Right lobe of liver (tissue), 6 donors: ENCODE results near the gene C17orf107. TPM values are rescaled to one million over a fixed set of nuclear protein-coding genes. Genes with fewer than 3 reads are reported as not detected.
"Not testable (repeated sequence)": the region's sequence is repeated elsewhere in the genome, so short reads cannot be mapped to it uniquely, and the experiment has no call there.

Experiments used
- ATAC-seq, 4 donors: fragments of 200-7000 bp; cut with Tn5 transposase; one replicate each; pipeline ENCODE4 v1.9.1; 2020; ENCODE audit warnings: mild to moderate bottlenecking in 4 of 4, moderate library complexity in 4 of 4
- DNase-seq, 3 donors: peaks; one replicate each; pipeline ENCODE4 v3.0.0-alpha.2; 2020
- H3K27ac ChIP-seq, 3 donors: fragments of 200-600 bp; one replicate each; pipeline ENCODE4 v1.8.0; 2022
- H3K27me3 ChIP-seq, 2 donors: fragments of 200-600 bp; one replicate each; pipeline ENCODE4 v1.8.0; 2022
- H3K36me3 ChIP-seq, 4 donors: fragments of 200-600 bp; sonication (generic) in 1 of 4; one replicate each; pipeline versions ENCODE4 v1.5.1 to v1.8.0; 2017 to 2022; ENCODE audit warnings: control low read depth in 1 of 4
- H3K4me1 ChIP-seq, 4 donors: fragments of 200-600 bp; sonication (generic) in 1 of 4; one replicate each; pipeline versions ENCODE4 v1.5.1 to v1.8.0; 2017 to 2022; ENCODE audit warnings: control low read depth in 1 of 4
- H3K4me3 ChIP-seq, 3 donors: fragments of 200-600 bp; one replicate each; pipeline ENCODE4 v1.8.0; 2022
- H3K9me3 ChIP-seq, 4 donors: fragments of 200-600 bp; sonication (generic) in 1 of 4; one replicate each; pipeline versions ENCODE4 v1.5.1 to v1.8.0; 2017 to 2022; ENCODE audit warnings: control low read depth in 1 of 4
- POLR2A ChIP-seq: fragments of 450-650 bp; IDR thresholded peaks from one replicate; pipeline ENCODE4 v1.6.1; 2017; ENCODE audit warnings: antibody characterized with exemption, mild to moderate bottlenecking
- WGBS: methylation state at CpG from one replicate; pipeline ENCODE4 v1.1.6; 2018; ENCODE audit warnings: low coverage, low lambda C conversion rate; ENCODE audit not compliant: insufficient coverage; ENCODE audit errors: missing lambda C conversion rate; 5-methylcytosine and 5-hydroxymethylcytosine counted together
- intact Hi-C, 2 donors: fragments of 100-400 bp; cut with DNase I; formaldehyde crosslinking; loops; one replicate each; pipeline versions ENCODE4 v1.11.2 to v1.14.1; 2022
- total RNA-seq, 6 experiments: library from RNA; depleted of rRNA in 2 of 6; stranded (reverse); fragments of >200 nt in 2 of 6; fragmentation: NEBNext Ultra II Directional in 3 of 6; extraction: Animal tissue kit (Norgen Biotek cat#: 25700) in 3 of 6; gene quantifications; one replicate each; pipeline versions ENCODE4 v1.1.0 to v1.2.4, GENCODE V29; 2016 to 2023
- TF ChIP-seq, protein P1 (sequence below), 4 donors: fragments of 200-600 bp in 3 of 4; fragments of 450-650 bp in 1 of 4; IDR thresholded peaks; one replicate each; pipeline versions ENCODE4 v1.5.1 to v1.8.0; 2016 to 2022; ENCODE audit warnings: antibody characterized with exemption in 4 of 4, mild to moderate bottlenecking in 2 of 4
- donor health status: DM: no; HTN: yes; CAD: no.
- donor health status: DM: no; HTN: no; CAD: no.
- donor health status: DM: no; HTN: no; CAD: no.
- donor health status: DM: no; HTN: yes; CAD: no.
- donor health status: DM: no; HTN: yes; CAD: no.

The C17orf107 gene
- total RNA-seq, 6 experiments from 2014 or later: 1.6 to 4.0 (median 3.2) TPM

DNA sequence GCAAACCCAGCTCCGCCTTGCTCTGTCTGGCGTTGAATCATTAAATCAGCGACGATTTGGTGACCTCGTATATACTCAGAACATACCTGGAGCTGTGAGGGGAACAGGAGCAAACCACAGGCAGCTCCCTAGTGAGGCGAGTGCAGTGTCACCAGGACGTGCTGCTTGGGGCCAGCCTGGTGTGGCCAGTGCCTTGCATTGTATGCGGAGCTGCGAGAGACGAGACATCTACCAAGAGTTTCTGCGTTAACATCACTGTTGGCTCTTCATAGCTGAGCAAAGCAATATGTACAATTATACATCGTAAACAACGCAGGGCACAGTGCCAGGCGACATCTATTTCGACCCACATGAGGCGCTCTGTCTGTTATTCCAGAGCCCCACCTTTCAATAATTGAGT is 38.3 kb upstream of the C17orf107 start:
- TF ChIP-seq POLR2A: no peak
- TF ChIP-seq, protein P1, sequence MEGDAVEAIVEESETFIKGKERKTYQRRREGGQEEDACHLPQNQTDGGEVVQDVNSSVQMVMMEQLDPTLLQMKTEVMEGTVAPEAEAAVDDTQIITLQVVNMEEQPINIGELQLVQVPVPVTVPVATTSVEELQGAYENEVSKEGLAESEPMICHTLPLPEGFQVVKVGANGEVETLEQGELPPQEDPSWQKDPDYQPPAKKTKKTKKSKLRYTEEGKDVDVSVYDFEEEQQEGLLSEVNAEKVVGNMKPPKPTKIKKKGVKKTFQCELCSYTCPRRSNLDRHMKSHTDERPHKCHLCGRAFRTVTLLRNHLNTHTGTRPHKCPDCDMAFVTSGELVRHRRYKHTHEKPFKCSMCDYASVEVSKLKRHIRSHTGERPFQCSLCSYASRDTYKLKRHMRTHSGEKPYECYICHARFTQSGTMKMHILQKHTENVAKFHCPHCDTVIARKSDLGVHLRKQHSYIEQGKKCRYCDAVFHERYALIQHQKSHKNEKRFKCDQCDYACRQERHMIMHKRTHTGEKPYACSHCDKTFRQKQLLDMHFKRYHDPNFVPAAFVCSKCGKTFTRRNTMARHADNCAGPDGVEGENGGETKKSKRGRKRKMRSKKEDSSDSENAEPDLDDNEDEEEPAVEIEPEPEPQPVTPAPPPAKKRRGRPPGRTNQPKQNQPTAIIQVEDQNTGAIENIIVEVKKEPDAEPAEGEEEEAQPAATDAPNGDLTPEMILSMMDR (IDR thresholded peaks at IDR 0.05): no peak
- ATAC-seq (no peak), DNase-seq (no peak)
- no peaks in the 10 kb centered on the region for H3K4me1 ChIP-seq
- H3K27me3 ChIP-seq: no peaks in the 10 kb centered on the region
- H3K4me3 ChIP-seq: no peak overlapping the region
- no peaks in the 10 kb centered on the region for H3K9me3 ChIP-seq
- WGBS: 90% methylated on average over 6 of the region's 16 CpGs
- no peak overlapping the region for H3K27ac ChIP-seq
- H3K36me3 ChIP-seq: no peaks in the 10 kb centered on the region
- intact Hi-C loops: no loop called here

DNA sequence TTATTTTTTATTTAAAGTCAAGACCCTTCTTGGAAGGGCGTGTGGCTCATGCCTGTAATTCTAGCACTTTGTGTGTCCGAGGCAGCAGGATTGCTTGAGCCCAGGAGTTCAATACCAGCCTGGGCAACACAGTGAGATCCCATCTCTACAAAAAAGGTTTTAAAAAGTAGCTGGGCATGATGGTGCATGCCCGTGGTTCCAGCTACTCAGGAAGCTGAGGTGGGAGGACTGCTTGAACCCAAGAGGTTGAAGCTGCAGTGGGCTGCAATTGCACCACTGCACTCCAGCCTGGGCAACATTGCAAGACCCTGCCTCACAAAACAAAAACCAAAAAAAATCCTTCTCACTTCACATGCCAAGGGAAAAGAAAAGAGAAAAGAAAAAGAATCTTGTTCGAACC is 36.6 kb upstream of the C17orf107 start:
- no peaks in the 10 kb centered on the region for H3K9me3 ChIP-seq
- TF ChIP-seq, protein P1 (IDR thresholded peaks at IDR 0.05): no peak
- no peak for TF ChIP-seq POLR2A
- intact Hi-C loops: no loop called here
- ATAC-seq (no peak), DNase-seq (no peak)
- no peak overlapping the region for H3K4me3 ChIP-seq
- H3K36me3 ChIP-seq: no peaks in the 10 kb centered on the region
- H3K27ac ChIP-seq: no peak overlapping the region
- no peaks in the 10 kb centered on the region for H3K4me1 ChIP-seq
- no peaks in the 10 kb centered on the region for H3K27me3 ChIP-seq
- 92% methylated on average over 3 of the region's 4 CpGs for WGBS

DNA sequence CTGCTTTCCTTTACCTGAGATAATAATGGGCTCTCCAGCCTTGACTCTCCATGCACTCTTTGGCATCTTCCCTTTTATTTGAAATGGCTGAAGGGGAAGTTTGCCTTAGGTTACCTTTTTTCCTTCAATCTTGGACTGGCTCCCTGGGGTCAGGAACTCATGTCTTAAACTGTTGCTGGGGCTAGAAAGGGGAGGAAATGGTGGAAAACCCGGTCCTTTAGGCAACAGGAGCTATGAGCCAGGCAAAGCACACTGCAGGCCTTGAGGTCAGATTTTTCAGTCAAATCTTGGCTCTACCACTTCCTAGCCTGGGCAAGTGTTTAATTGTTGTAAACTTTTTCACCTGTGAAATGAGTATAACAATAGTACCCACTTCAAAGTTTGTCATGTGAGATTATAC is 36.0 kb upstream of the C17orf107 start:
- Histone ChIP-seq H3K9me3 (no peaks in the 10 kb centered on the region), H3K27me3 (no peaks in the 10 kb centered on the region), H3K36me3 (no peaks in the 10 kb centered on the region), H3K4me3 (no peak overlapping the region), H3K27ac (no peak overlapping the region), H3K4me1 (no peaks in the 10 kb centered on the region)
- intact Hi-C loops: no loop called here
- no peak for ATAC-seq
- no peak for DNase-seq
- TF ChIP-seq, protein P1 (IDR thresholded peaks at IDR 0.05): no peak
- no peak for TF ChIP-seq POLR2A
- WGBS: 77% methylated on average over 1 of the region's 1 CpG

DNA sequence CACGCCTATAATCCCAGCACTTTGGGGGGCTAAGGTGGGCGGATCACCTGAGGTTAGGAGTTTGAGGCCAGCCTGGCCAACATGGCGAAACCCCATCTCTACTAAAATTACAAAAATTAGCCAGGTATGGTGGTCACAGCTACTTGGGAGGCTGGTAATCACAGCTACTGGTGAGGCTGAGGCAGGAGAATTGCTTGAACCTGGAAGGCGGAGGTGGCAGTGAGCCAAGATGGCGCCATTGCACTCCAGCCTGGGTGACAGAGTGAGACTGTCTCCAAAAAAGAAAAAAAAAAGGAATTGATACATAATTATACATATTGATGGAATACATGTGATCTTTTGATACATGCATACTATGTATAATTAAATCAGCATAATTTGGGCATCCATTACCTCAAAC is 31.8 kb upstream of the C17orf107 start:
- intact Hi-C loops, DNase-seq, ATAC-seq, H3K27me3 ChIP-seq, H3K4me3 ChIP-seq, H3K27ac ChIP-seq, H3K4me1 ChIP-seq, H3K9me3 ChIP-seq, H3K36me3 ChIP-seq: not testable (repeated sequence)
- 71% methylated on average over 5 of the region's 5 CpGs for WGBS

DNA sequence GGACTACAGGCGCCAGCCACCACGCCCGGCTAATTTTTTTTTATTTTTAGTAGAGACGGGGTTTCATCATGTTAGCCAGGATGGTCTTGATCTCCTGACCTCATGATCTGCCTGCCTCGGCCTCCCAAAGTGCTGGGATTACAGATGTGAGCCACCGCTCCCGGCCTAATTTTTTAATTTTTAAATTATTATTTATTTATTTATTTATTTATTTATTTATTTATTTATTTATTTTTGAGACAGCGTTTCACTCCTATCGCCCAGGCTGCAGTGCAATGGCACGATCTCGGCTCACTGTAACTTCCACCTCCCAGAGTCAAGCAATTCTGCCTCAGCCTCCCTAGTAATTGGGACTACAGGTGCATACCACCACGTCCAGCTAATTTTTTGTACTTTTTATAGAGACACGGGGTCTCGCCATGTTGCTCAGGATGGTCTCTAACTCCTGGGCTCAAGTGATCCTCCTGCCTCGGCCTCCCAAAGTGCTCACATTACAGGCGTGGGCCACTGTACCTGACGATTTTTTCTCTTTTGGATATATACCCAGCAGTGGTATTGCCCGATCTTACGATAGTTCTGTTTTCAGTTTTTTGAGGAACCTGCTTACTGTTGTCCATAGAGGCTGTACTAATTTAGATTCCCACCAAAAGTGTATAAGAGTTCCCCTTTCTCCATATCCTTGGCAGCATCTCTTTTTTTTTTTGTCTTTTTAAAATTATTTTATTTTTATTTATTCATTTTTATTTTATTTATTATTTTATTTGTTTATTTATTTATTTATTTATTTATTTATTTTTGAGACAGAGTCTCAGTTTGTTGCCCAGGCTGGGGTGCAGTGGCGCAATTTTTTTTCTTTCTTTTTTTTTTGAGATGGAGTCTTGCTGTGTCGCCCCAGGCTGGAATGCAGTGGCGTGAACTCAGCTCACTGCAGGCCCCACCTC is 30.0 kb upstream of the C17orf107 start:
- WGBS: 91% methylated on average over 20 of the region's 22 CpGs

More for the DNA sequence above, 30.0 kb upstream of the C17orf107 start:
- DNase-seq, H3K36me3 ChIP-seq, H3K4me3 ChIP-seq, ATAC-seq, H3K4me1 ChIP-seq, H3K27ac ChIP-seq, H3K27me3 ChIP-seq, H3K9me3 ChIP-seq, intact Hi-C loops: not testable (repeated sequence)
